ENCODE results near the gene OLFML2B. TPM values are rescaled to one million over a fixed set of nuclear protein-coding genes. Genes with fewer than 3 reads are reported as not detected.

Gene OLFML2B
- total RNA-seq, 2 donors from 2014 or later, result 32.2 to 46.6 TPM

DNA sequence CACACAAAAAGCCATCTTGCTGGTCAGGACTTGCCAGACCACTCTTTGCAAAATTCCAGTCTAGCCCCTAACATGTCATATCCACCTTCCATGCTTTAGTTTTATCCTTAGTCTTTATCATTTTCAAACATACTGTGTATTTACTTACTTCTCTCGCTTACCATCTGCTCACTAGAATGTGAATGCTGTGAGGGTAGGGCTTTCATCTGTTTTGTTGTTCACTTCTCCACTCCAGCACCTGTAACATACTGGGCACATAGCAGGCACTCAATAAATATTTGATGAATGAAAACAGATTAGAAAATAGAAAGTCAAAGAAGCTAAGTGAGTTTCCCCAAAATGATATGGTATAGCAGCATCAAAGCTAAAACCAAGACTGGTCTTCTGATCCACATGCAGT lies 79.9 kb downstream of the OLFML2B start:
- Histone ChIP-seq H3K4me1 (ENCODE audit: control insufficient read depth in 1 of 2, low read depth in 2 of 2) (peaks cover 0 to 10% of the 10 kb centered on the region in 2 donors), H3K27me3 (replicated peaks; ENCODE audit: insufficient read depth) (no peaks in the 10 kb centered on the region), H3K27ac (no peak overlapping the region), H3K9me3 (no peaks in the 10 kb centered on the region), H3K4me3 (no peak overlapping the region), H3K36me3 (no peaks in the 10 kb centered on the region)
- TF ChIP-seq, protein P1, sequence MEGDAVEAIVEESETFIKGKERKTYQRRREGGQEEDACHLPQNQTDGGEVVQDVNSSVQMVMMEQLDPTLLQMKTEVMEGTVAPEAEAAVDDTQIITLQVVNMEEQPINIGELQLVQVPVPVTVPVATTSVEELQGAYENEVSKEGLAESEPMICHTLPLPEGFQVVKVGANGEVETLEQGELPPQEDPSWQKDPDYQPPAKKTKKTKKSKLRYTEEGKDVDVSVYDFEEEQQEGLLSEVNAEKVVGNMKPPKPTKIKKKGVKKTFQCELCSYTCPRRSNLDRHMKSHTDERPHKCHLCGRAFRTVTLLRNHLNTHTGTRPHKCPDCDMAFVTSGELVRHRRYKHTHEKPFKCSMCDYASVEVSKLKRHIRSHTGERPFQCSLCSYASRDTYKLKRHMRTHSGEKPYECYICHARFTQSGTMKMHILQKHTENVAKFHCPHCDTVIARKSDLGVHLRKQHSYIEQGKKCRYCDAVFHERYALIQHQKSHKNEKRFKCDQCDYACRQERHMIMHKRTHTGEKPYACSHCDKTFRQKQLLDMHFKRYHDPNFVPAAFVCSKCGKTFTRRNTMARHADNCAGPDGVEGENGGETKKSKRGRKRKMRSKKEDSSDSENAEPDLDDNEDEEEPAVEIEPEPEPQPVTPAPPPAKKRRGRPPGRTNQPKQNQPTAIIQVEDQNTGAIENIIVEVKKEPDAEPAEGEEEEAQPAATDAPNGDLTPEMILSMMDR (IDR thresholded peaks at IDR 0.05), result no peak
- DNase-seq (ENCODE audit: low spot score) (no peak), ATAC-seq (ENCODE audit: insufficient number of reproducible peaks, low FRiP score, low read depth) (no peak)

DNA sequence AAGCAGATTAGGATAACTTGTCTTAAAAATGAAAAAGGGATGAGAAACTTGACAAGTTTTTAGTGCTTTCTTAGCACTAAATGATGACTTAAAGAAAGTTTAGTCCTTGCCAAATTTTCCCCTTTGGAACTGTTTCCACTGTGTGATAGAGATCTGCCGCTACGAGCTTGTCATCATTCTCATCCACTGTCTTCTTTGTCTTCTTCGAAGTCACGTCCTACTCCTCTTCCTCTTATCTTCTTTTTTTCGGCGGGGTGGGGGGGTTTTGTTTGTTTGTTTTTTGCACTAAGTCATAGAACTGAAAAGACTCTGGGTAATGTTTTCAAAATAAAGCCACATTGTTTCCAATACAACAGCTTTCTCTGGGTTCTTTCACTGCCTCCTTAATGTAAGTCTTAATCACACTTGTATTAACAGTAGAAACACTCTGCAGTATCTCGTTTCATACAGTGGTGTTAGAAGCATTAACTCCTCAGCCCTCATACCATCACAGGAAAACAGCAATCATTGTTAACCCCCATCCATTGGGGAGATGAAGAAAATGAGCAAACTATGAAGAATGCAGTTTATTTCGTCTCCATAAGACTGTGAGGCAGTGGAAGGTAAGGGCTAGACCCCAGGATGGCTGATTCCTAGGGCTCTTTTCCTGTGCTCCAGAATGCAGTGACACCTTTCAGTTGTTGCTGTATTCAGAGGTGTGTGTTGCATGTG lies 81.8 kb downstream of the OLFML2B start:
- no peak overlapping the region for H3K27ac ChIP-seq
- ATAC-seq (ENCODE audit: insufficient number of reproducible peaks, low FRiP score, low read depth) (no peak), DNase-seq (ENCODE audit: low spot score) (no peak)
- TF ChIP-seq, protein P1 (IDR thresholded peaks at IDR 0.05), result no peak
- no peaks in the 10 kb centered on the region for H3K9me3 ChIP-seq
- H3K36me3 ChIP-seq, result no peaks in the 10 kb centered on the region
- H3K4me3 ChIP-seq, result no peak overlapping the region
- peaks cover 0 to 10% of the 10 kb centered on the region in 2 donors for H3K4me1 ChIP-seq (ENCODE audit: control insufficient read depth in 1 of 2, low read depth in 2 of 2)
- no peaks in the 10 kb centered on the region for H3K27me3 ChIP-seq (replicated peaks; ENCODE audit: insufficient read depth)

DNA sequence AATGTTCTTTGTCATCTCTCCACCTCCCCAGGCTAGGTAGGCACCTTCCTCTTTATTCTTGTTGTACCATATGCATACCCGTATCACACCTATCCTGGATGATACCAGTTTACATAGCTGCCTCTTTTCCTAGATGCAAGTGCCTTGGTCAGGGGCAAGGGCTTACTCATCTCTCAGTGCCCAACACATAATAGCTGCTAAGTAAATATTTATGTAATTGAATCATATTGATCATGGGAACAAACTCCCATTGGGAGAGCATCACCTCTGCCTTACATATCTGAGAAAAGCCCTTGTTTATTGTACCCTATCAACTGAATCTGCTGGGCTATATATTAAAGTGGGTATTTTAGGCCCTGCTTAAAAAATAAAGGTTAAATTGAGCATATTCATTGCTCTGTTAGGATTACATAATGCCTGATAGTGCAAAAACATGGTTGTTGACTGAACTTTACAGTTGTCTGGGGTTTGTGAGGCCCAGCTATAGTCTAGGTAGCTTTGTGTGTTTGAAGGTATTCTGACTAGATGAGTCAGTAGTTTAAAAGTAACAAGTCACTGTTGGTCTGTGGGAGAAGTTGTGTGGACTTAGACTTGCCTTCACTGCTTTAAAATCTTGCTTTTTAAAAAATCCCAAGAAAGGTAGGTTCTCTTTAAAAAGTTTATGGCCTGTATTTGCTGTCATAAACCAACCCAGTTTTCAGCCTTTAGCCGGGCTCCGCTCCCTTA lies 82.6 kb downstream of the OLFML2B start:
- ATAC-seq (ENCODE audit: insufficient number of reproducible peaks, low FRiP score, low read depth) (no peak), DNase-seq (ENCODE audit: low spot score) (no peak)
- Histone ChIP-seq H3K4me1 (ENCODE audit: control insufficient read depth in 1 of 2, low read depth in 2 of 2) (peaks cover 0 to 3% of the 10 kb centered on the region in 2 donors), H3K4me3 (no peak overlapping the region), H3K9me3 (no peaks in the 10 kb centered on the region), H3K27ac (no peak overlapping the region), H3K27me3 (replicated peaks; ENCODE audit: insufficient read depth) (no peaks in the 10 kb centered on the region), H3K36me3 (no peaks in the 10 kb centered on the region)
- TF ChIP-seq, protein P1 (IDR thresholded peaks at IDR 0.05), result no peak

DNA sequence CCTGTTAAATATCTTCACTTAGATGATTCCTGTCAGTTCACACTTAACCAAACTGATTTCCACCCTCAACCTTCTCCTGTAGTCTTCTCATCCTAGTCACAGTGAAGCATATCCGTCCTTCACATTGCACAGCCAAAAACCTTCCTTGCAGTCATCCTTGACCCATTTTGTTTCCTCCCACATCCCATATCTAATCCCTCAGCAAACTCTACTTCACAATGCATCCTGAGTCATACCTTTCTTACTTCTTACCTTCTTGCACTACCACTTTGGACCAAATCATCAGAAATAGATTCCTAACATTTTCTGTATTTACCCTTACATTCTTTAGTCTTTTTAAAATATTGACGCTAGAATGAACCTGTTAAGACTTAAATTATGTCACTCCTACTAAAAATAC lies 86.9 kb downstream of the OLFML2B start:
- ATAC-seq (ENCODE audit: insufficient number of reproducible peaks, low FRiP score, low read depth), result no peak
- H3K27me3 ChIP-seq (replicated peaks; ENCODE audit: insufficient read depth), result no peaks in the 10 kb centered on the region
- H3K9me3 ChIP-seq, result no peaks in the 10 kb centered on the region
- H3K4me1 ChIP-seq (ENCODE audit: control insufficient read depth in 1 of 2, low read depth in 2 of 2), result peaks cover 8% of the 10 kb centered on the region in 2 donors
- H3K4me3 ChIP-seq, result no peak overlapping the region
- TF ChIP-seq, protein P1 (IDR thresholded peaks at IDR 0.05), result no peak
- no peak overlapping the region for H3K27ac ChIP-seq
- no peaks in the 10 kb centered on the region for H3K36me3 ChIP-seq
- no peak for DNase-seq (ENCODE audit: low spot score)

DNA sequence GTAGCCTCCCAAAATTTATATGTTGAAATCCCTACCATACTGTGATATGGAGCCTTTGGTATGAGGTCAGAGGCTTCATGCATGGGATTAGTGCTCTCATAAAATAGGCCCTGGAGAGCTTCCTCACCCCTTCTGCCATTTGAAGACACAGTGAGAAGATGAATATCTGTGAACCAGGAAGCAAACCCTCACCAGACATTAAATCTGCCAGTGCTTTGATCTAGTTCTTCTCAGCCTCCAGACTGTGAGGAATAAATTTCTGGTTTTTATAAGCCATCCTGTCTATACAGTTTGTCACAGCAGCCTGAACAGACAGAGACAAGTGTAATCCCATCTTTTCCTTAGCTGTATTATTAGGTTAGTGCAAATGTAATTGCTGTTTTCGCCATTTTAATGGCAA lies 88.4 kb downstream of the OLFML2B start:
- Histone ChIP-seq H3K27me3 (replicated peaks; ENCODE audit: insufficient read depth) (no peaks in the 10 kb centered on the region), H3K4me3 (no peak overlapping the region), H3K4me1 (ENCODE audit: control insufficient read depth in 1 of 2, low read depth in 2 of 2) (peaks cover 11 to 20% of the 10 kb centered on the region in 2 donors), H3K36me3 (no peaks in the 10 kb centered on the region), H3K9me3 (no peaks in the 10 kb centered on the region), H3K27ac (no peak overlapping the region)
- ATAC-seq (ENCODE audit: insufficient number of reproducible peaks, low FRiP score, low read depth) (no peak), DNase-seq (ENCODE audit: low spot score) (no peak)
- TF ChIP-seq, protein P1 (IDR thresholded peaks at IDR 0.05), result no peak
